IPS-15b (cell line): ENCODE data around the gene EPS15.

Experiments used
- H3K27me3 ChIP-seq: one replicate; pipeline ENCODE4 v1.6.1; 2013; ENCODE audit warnings: low read length; ENCODE audit not compliant: control insufficient read depth, insufficient read depth
- H3K36me3 ChIP-seq: one replicate; pipeline ENCODE4 v1.6.1; 2013; ENCODE audit warnings: low read length; ENCODE audit not compliant: control insufficient read depth, insufficient read depth
- H3K4me1 ChIP-seq: one replicate; pipeline ENCODE4 v1.6.1; 2013; ENCODE audit warnings: mild to moderate bottlenecking, low read length; ENCODE audit not compliant: control insufficient read depth, insufficient read depth
- H3K4me3 ChIP-seq: one replicate; pipeline ENCODE4 v1.5.1; 2013; ENCODE audit warnings: low read depth, low read length
- H3K9ac ChIP-seq: one replicate; pipeline ENCODE4 v1.6.1; 2013; ENCODE audit warnings: low read depth, mild to moderate bottlenecking, low read length
- H3K9me3 ChIP-seq: one replicate; pipeline ENCODE4 v1.6.1; 2013; ENCODE audit warnings: mild to moderate bottlenecking, low read length; ENCODE audit not compliant: control insufficient read depth, insufficient read depth

Gene EPS15

GRCh38 chr1:51348147-51348527, 170.9 kb downstream of the EPS15 start:
- Histone ChIP-seq H3K4me3 (no peak overlapping the region), H3K36me3 (no peaks in the 10 kb centered on the region), H3K27me3 (peaks cover 14% of the 10 kb centered on the region), H3K9me3 (no peaks in the 10 kb centered on the region), H3K4me1 (no peaks in the 10 kb centered on the region), H3K9ac (no peak overlapping the region)

GRCh38 chr1:51347398-51348146, 171.5 kb downstream of the EPS15 start:
- Histone ChIP-seq H3K4me1 (no peaks in the 10 kb centered on the region), H3K27me3 (peaks cover 17% of the 10 kb centered on the region), H3K9ac (no peak overlapping the region), H3K36me3 (no peaks in the 10 kb centered on the region), H3K9me3 (no peaks in the 10 kb centered on the region), H3K4me3 (no peak overlapping the region)

GRCh38 chr1:51346086-51346942, 172.8 kb downstream of the EPS15 start:
- Histone ChIP-seq H3K4me1 (no peaks in the 10 kb centered on the region), H3K4me3 (no peak overlapping the region), H3K36me3 (no peaks in the 10 kb centered on the region)

GRCh38 chr1:51345300-51345687, 173.8 kb downstream of the EPS15 start:
- Histone ChIP-seq H3K36me3 (no peaks in the 10 kb centered on the region), H3K4me1 (no peaks in the 10 kb centered on the region), H3K4me3 (peak overlapping the region; percentile 30), H3K9ac (no peak overlapping the region), H3K27me3 (peaks cover 17% of the 10 kb centered on the region), H3K9me3 (no peaks in the 10 kb centered on the region)

More at GRCh38 chr1:51346086-51346942, 172.8 kb downstream of the EPS15 start:
- peaks cover 17% of the 10 kb centered on the region for H3K27me3 ChIP-seq
- no peaks in the 10 kb centered on the region for H3K9me3 ChIP-seq
- no peak overlapping the region for H3K9ac ChIP-seq

GRCh38 chr1:51344602-51345299, 174.3 kb downstream of the EPS15 start:
- no peaks in the 10 kb centered on the region for H3K36me3 ChIP-seq
- peaks cover 17% of the 10 kb centered on the region for H3K27me3 ChIP-seq
- H3K4me3 ChIP-seq: peak overlapping the region; percentile 63
- H3K9me3 ChIP-seq: no peaks in the 10 kb centered on the region
- peak overlapping the region; percentile 54 for H3K9ac ChIP-seq
- H3K4me1 ChIP-seq: no peaks in the 10 kb centered on the region

- no peaks in the 10 kb centered on the region for H3K4me1 ChIP-seq
- H3K9ac ChIP-seq: peak overlapping the region; percentile 54
- peaks cover 17% of the 10 kb centered on the region for H3K27me3 ChIP-seq
- H3K4me3 ChIP-seq: peak overlapping the region; percentile 63
- no peaks in the 10 kb centered on the region for H3K36me3 ChIP-seq
- no peaks in the 10 kb centered on the region for H3K9me3 ChIP-seq
Observed at GRCh38 chr1:51344276-51344601, 174.8 kb downstream of the EPS15 start.

- peaks cover 17% of the 10 kb centered on the region for H3K27me3 ChIP-seq
- no peaks in the 10 kb centered on the region for H3K36me3 ChIP-seq
- H3K4me1 ChIP-seq: no peaks in the 10 kb centered on the region
- H3K9ac ChIP-seq: no peak overlapping the region
- H3K4me3 ChIP-seq: no peak overlapping the region
- H3K9me3 ChIP-seq: no peaks in the 10 kb centered on the region
Observed at GRCh38 chr1:51343624-51344023, 175.4 kb downstream of the EPS15 start.

- Histone ChIP-seq H3K4me3 (no peak overlapping the region), H3K4me1 (no peaks in the 10 kb centered on the region), H3K9ac (no peak overlapping the region), H3K36me3 (no peaks in the 10 kb centered on the region), H3K9me3 (no peaks in the 10 kb centered on the region), H3K27me3 (peaks cover 17% of the 10 kb centered on the region)
Observed at GRCh38 chr1:51342591-51343206, 176.4 kb downstream of the EPS15 start.

- no peak overlapping the region for H3K4me3 ChIP-seq
- no peaks in the 10 kb centered on the region for H3K9me3 ChIP-seq
- peaks cover 17% of the 10 kb centered on the region for H3K27me3 ChIP-seq
- H3K4me1 ChIP-seq: no peaks in the 10 kb centered on the region
- no peak overlapping the region for H3K9ac ChIP-seq
- no peaks in the 10 kb centered on the region for H3K36me3 ChIP-seq
Observed at GRCh38 chr1:51341876-51342496, 177.1 kb downstream of the EPS15 start.

GRCh38 chr1:51340380-51340779, 178.7 kb downstream of the EPS15 start:
- Histone ChIP-seq H3K36me3 (no peaks in the 10 kb centered on the region), H3K27me3 (peaks cover 17% of the 10 kb centered on the region), H3K9ac (no peak overlapping the region), H3K4me1 (no peaks in the 10 kb centered on the region), H3K4me3 (no peak overlapping the region), H3K9me3 (no peaks in the 10 kb centered on the region)

GRCh38 chr1:51336711-51337110, 182.4 kb downstream of the EPS15 start:
- Histone ChIP-seq H3K4me1 (peaks cover 2% of the 10 kb centered on the region), H3K4me3 (no peak overlapping the region), H3K9me3 (no peaks in the 10 kb centered on the region), H3K9ac (no peak overlapping the region), H3K36me3 (no peaks in the 10 kb centered on the region), H3K27me3 (peaks cover 2% of the 10 kb centered on the region)
